Muscle of arm (tissue), 12 donors: ENCODE measurements around the gene HCN3. TPM values are rescaled to one million over a fixed set of nuclear protein-coding genes. Genes with fewer than 3 reads are reported as not detected.

ENCODE experiments used
- DNase-seq: peaks from one replicate; pipeline ENCODE4 v3.0.0-alpha.2; 2013
- polyA plus RNA-seq, 12 donors: library from polyadenylated mRNA; unstranded; fragments of 120-200 nt; gene quantifications; one replicate each; pipeline ENCODE4 v1.2.1, GENCODE V29; 2013; ENCODE audit not compliant: insufficient read length in 12 of 12

Gene HCN3
- polyA plus RNA-seq, 12 donors, result 3.7 to 8.6 (median 4.6) TPM; not detected in 1

- no peak for DNase-seq
Measured at GRCh38 chr1:155253797-155254196, 23.5 kb upstream of the HCN3 start.

DNA sequence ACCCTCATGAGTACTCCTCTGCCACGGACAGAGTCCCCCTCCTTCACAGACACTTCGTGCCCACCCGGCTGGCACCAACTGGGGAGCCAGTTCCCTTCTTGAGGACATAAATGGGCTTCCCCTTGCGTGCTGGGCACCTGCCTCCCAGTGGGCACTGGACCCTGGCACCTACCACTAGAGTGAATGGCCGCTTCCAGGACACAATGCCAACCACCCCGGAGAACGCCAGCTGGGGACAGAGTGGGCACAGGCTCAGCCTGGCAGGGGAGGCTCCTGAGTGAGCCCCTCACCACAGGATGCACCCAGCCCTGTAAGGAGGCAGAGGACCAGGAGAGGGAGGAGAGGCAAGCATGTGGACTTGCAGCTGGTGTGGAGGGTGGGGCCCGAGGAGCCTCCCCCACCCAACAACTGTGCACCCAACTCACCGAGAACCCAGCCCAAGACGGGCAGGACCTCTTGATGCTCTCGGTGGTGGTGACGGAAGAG lies 23.0 kb upstream of the HCN3 start:
- no peak for DNase-seq

- DNase-seq, result no peak
Measured at GRCh38 chr1:155254714-155255242, 22.5 kb upstream of the HCN3 start.

DNA sequence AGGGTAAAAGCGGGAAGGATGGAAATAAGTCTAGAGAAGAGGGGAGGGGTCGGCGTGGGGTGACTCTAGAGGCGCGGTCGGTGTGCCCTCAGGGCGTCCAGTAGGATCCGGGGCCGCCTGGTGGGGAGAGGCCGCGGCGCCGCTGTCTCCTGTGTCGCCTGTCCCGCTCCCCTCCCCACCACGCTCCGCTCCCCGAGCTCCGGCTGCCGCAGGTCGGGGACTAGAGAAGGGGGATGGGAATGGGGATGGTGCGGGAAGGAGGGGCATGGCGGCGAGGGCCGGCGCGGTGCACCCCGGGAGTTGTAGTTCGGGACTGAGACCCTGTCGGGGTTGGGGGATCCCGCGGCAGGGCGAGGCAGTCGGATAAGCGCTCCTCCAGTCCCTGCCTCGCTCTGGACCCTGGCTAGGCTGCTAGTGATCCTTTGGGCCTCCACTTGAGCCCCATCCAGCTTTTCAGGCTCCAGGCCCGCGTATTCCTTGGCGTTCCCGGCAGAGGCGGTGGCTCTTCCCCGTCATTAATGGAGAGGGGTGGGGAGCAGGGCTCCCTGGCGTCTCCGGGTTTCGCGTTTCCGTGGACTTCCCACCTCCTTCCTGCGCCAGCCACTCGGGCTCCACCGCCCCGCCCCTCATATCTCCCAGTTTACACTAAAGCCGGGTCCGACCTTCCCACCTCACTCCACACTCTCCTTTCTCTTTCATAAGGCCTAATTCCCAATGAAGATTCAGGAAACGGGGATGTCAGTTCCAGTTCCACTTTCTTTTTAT lies 21.8 kb upstream of the HCN3 start, which contains the start of gene ENTREP3:
ENTREP3 (minus strand) TSS at position 241 of the 765 bp plus-strand sequence. CDS start 606 bp downstream, outside the sequence.
- DNase-seq, result peak; percentile 93

GRCh38 chr1:155256058-155256852 lies 21.0 kb upstream of the HCN3 start:
- DNase-seq, result no peak

DNA sequence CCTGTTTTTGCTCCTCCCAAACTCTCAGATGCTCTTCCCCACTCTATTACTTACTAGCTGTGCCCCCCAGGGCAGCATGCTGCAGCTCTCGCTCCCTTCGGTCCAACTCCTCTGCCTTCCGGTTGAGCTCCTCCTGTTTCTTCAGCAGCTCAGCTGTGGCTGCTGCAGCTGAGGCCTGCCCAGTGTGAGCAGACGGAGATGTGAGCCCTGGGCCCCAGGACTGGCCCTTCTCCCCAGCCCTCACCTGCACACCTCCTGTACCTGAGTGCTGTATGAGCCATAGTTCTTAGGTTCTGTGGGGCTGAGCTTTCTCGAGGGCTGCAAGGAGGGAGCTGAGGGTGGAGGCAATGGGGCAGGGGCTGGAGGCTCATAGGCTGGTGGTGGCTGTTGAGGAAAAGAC lies 17.0 kb upstream of the HCN3 start:
- DNase-seq, result no peak

DNA sequence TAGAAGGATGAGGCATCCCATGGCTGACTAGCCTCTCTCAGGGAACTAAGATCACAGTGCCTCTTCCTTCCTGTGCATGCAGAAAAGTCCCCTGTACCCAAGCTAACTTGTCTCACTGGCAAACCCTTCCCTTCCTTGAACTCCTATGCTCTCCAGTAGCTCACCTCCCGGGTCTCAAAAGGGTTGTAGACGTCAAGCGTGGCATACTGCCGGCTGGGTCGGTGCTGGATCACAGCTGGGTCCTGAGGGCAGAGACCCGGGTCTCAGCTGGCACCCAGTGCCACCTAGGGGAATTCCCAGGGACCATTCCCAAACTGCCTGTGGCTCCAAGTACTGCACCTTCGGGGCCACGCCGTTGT lies 15.8 kb upstream of the HCN3 start:
- DNase-seq, result no peak

DNA sequence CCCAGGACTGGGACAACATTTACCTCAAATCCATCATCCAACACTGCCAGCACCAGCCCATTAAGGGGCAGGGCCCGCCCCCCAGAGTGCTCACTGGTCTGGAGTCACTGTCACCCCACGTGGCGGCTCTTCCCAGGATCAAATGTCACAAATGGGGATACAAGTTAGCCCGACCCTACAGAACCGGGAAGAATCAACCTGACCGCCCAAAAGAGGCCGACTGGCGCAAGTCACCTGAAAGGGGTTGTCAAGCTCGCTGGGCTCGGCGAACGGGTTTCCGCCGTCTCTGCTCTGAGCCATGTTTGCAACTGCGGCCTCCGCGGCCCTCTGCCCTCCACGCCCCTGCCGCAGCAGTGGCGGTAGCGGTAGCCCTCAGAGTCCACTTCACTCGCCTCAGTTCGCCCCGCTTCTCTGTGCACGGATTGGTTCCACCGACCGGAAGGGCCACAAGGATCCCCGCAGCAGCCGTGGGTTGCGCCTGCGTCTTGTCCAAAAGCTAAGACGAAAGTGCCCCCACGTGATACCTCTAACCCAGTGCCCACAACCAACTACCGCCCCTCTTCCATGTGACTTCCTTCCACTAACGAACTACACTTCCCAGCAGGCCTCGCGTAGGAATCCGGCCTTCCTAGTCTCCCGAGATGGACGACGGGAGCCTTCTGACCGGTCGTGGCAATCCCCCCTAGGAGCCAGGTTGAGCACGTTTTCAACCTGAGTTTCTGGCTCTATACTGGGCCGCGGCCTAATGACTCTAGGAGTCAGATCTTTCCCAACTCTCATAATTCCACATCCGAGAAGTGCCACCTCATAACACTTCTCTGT lies 15.2 kb upstream of the HCN3 start, which contains the start of gene SCAMP3:
SCAMP3 (minus strand) TSS at position 509 of the 822 bp plus-strand sequence; CDS start at position 300, 209 bp downstream.
- peak; percentile 96 for DNase-seq

DNA sequence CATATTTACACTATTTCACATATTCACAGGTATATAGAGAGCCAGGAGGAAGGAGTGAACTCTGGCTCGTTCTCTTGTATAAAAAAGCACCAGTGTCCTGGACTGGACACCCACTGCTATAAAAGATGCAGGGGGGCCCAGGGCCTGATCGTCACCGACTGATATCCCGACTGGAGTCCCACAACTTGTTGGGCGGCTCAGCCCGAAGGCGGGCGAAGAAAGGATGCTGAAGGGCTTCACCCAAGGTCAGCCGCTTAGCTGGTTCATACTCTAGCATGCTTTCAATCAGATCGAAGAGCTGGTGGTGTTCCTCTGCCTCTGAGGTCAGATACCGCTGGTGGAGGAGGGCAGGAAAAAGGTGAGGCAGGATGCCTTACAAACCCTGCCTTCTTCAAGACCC lies 14.2 kb upstream of the HCN3 start:
- DNase-seq, result no peak

- DNase-seq, result no peak
Measured at GRCh38 chr1:155266553-155266952, 10.7 kb upstream of the HCN3 start.

DNA sequence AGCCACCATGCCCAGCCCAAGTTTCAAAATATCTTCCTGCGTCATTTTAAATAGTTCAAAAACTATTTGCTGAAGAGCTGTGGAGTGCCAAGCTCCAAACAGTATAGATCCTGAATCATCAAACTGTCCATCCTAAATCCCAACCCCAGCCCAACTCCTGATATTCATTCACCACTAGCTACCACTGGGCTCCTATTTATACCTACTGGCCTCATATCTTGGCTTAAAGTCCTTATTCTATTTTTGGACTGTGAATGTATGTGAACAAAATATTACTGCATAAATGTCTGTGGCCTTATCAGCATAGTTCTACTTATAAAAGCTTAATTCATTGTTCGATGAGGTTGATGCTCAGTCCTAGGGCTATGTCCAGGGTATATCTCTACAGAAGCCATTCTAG lies 9.9 kb upstream of the HCN3 start:
- DNase-seq, result no peak

- DNase-seq, result no peak
Measured at GRCh38 chr1:155268630-155269029, 8.6 kb upstream of the HCN3 start.

- no peak for DNase-seq
Measured at GRCh38 chr1:155269381-155269780, 7.9 kb upstream of the HCN3 start.

- DNase-seq, result peak; percentile 53
Measured at GRCh38 chr1:155272466-155273342, 4.6 kb upstream of the HCN3 start.

DNA sequence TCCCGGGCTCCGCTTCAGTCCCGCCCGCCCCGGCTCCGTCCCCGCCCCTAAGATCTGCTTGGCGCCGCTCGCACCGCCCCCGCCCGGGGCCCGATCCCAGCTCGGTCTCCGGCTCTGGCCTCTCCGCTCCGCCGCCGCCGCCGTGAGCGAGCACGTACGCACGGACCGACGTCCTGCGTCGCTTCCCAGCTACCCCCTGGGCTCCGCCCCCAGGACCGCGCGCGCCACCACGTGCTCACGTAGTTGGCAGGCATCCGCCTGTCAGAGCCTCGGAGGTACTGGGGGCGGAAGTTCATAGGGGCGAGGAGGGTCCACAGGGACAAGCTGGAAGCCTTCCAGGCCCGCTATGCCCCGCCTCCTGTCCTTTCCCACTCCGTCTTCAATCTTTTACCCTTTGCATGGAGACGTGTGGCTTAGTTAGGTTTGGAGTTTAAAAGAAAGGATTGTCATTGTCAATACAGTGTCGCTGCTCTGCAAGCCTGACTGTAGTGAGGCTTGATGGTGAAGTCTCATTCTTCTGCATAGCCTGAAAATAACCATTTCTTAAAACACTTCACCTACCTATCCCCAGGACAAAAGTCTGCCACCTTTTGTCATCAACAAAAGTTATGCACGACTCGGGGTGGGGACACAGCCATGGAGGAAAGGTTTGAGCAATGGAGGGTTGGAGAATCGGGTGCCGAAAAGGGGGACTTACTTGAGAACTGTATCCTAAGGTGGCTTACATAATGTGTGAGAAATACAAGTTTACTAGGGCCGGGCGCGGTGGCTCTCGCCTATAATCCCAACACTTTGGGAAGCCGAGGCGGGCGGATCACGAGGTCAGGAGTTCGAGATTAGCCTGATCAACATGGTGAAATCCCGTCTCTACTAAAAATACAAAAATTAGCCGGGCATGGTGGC lies 3.7 kb upstream of the HCN3 start, which contains the start of gene CLK2:
CLK2 (minus strand) TSS at position 162 of the 903 bp plus-strand sequence. CDS start 2,527 bp downstream, outside the sequence.
- DNase-seq, result peak; percentile 96

DNA sequence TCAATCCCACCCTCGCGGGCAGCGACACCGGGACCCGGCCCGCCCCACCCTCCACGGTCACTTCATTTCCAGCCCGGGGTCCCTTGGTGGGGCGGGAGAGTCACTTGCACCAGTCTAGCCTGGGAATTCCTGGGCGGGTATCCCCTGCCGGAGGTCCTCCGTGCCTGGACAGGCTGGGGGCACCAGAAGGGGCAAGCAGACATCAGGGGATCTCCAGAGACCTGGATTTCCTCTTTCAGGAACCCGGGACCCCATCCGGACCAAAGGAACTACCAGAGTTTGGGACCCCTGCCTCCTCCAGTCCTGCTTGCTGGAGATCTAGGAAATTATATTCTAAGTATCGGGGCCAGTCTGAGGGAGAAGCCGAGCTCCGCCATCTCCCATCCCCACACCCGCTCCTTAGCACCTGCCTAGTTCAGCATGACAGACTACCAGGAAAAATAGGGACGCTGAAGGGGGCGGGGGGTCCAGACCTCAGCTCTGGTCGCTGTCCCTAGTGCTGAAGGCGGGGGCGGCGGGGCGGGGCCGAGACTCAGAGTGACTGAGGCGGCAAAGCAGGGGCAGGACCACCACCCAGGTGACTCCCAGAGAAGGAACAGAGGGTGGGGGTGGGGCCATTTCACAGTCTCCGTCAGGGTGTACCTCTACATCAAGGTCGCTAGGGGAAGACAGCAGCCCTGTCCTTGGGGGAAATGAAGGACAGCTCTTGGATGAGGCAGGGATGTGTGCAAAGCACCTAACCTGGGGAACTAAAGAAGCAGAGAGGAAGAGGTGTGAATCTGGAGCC lies 832 bp downstream of the HCN3 start:
- DNase-seq, result peak; percentile 54

DNA sequence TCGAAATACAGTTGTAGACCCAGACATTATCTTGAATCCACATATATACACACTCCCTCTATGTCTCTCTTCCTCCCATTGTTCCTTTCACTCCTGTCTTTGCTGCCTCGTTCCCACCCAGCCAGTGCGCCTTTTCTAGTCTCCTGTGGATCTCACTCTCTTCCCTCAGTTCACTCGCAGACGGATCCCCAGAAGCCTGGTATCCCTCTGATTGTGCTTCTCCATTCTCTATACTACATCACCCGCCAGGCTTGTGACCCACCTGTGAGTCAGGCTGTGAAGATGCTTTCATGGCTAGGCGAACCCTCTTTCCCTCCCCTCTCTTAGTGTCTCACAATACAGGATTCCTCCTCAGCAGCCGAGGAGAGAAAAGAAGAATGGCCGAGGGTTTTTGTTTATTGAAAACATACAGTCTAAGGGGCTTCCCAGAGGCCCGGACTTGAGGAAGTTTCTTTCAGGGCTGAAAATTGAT lies 1.5 kb downstream of the HCN3 start:
- no peak for DNase-seq

DNA sequence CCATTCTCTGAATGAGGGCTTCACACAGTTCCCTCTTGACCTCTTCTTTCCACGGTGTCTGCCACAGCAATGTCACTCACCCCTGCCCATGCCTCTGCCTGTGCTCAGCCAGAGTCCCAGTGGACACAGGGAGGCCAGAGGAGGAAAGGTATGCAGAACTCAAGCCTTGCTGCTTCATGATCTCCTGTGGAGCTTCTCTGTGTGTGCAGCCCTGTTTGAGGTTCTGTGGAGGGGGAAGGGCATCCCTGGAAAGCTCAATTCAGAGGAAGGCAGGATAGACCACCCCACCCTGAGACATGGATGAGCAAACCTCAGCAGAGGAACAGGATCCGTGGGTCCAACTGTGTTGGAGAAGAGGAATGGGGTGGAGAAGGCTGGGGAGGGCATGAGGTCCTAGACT lies 2.0 kb downstream of the HCN3 start:
- DNase-seq, result no peak
